GM12891 (cell line): ENCODE data around the gene FKBP4. TPM values are rescaled to one million over a fixed set of nuclear protein-coding genes. Genes with fewer than 3 reads are reported as not detected.

Experiments used
- DNase-seq: peaks from one replicate; pipeline ENCODE4 v3.0.0; 2011; ENCODE audit warnings: low spot score; ENCODE audit not compliant: insufficient read length
- FAIRE-seq: peaks from 2 replicates; lab custom pipeline; 2011; peaks lifted over from hg19 to GRCh38; lab: Jason Lieb, UNC
- PAX5 ChIP-seq: IDR thresholded peaks from 2 replicates; pipeline ENCODE4 v1.6.1; 2011; ENCODE audit warnings: low read length, moderate library complexity, mild to moderate bottlenecking; ENCODE audit not compliant: insufficient read depth, severe bottlenecking
- POLR2A ChIP-seq: IDR thresholded peaks from 2 replicates; pipeline ENCODE4 v1.6.1; 2011; ENCODE audit warnings: low read depth, low read length, control low read depth
- POLR2AphosphoS5 ChIP-seq: IDR thresholded peaks from 2 replicates; pipeline ENCODE4 v1.6.1; 2011; ENCODE audit warnings: low read depth, low read length, control low read depth
- POU2F2 ChIP-seq: IDR thresholded peaks from 2 replicates; pipeline ENCODE4 v1.6.1; 2011; ENCODE audit warnings: low read depth, mild to moderate bottlenecking, control low read depth, low read length, moderate library complexity
- SPI1 ChIP-seq: IDR thresholded peaks from 2 replicates; pipeline ENCODE4 v1.6.1; 2011; ENCODE audit warnings: low read depth, low read length, control low read depth
- TAF1 ChIP-seq: IDR thresholded peaks from 2 replicates; pipeline ENCODE4 v1.6.1; 2011; ENCODE audit warnings: low read depth, low read length, control low read depth
- polyA plus RNA-seq: library from polyadenylated mRNA; unstranded; fragments of >200 nt; gene quantifications from one replicate; pipeline ENCODE4 v1.2.1, GENCODE V29; 2012; ENCODE audit warnings: low read depth, missing spikeins, inconsistent platforms; ENCODE audit not compliant: missing spikeins

The FKBP4 gene, protein sequence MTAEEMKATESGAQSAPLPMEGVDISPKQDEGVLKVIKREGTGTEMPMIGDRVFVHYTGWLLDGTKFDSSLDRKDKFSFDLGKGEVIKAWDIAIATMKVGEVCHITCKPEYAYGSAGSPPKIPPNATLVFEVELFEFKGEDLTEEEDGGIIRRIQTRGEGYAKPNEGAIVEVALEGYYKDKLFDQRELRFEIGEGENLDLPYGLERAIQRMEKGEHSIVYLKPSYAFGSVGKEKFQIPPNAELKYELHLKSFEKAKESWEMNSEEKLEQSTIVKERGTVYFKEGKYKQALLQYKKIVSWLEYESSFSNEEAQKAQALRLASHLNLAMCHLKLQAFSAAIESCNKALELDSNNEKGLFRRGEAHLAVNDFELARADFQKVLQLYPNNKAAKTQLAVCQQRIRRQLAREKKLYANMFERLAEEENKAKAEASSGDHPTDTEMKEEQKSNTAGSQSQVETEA
- polyA plus RNA-seq: 35.8 TPM

DNA sequence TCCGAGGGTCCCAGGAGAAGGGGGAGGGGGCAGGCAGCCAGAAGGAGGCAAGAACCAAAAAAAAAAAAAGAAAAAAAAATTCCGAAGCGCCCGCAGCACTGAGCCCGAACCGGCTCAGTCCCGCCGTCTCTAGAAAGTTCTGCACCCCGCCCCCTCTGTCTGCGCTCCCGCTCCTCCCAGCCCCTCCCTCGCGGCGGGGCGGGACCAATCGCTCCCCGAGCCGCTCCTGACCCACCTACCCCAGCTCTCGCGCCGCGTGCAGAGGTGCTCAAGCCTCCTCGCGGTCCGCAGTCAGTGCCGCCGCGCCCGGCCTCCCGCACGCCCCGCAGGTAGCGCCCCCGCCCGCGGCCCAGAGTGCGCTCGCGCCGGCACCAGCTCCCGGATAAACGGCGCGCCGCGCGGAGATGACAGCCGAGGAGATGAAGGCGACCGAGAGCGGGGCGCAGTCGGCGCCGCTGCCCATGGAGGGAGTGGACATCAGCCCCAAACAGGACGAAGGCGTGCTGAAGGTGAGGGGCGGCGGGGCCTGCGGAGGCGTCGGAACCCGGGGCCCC lies at the start of gene FKBP4:
TSS of gene FKBP4 (plus strand) at position 235 of the 554 bp plus-strand sequence. CDS start at position 405, 170 bp downstream.
- FAIRE-seq: peak; percentile 71
- no peak for TF ChIP-seq POLR2AphosphoS5
- no peak for TF ChIP-seq POLR2A
- TF ChIP-seq POU2F2: no peak
- no peak for TF ChIP-seq SPI1
- DNase-seq: peak; percentile 96

DNA sequence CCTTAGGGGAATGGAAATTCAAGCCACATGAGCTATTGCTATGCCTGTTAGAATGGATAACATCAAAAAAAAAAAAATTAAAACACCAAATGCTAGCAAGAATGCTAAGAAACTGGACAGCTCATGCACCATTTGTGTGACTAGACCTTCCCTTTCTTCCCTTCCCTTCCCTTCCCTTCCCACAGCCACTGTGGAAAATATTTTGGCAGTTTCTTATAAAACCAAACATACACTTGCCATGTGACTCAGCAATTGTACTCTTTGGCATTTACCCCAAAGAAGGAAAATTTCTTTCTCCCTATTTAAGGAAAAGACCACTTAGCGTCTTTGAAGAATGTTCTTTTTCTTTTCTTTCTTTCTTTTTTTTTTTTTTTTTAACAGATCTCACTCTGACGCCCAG lies 49.1 kb upstream of the FKBP4 start:
- no peak for TF ChIP-seq POLR2AphosphoS5
- TF ChIP-seq POLR2A: no peak
- no peak for TF ChIP-seq PAX5
- no peak for TF ChIP-seq SPI1
- no peak for TF ChIP-seq POU2F2
- TF ChIP-seq TAF1: no peak
- FAIRE-seq: no peak
- DNase-seq: no peak

DNA sequence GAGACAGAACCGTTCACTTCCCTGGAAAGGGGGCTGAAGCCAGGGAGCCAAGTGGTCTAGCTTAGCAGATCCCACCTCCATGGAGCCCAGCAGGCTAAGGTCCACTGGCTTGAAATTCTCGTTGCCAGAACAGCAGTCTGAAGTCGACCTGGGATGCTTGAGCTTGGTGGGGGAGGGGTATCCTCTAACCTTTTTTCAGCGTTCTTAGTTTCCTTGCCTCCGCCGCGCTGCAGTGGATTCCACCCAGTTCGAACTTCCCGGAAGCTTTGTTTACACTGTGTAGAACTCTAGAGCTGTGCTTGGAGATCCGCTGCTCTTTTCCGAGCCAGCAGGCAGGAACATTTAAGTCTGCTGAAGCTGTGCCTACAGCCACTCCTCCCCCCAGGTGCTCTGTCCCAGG lies 45.2 kb upstream of the FKBP4 start:
- TF ChIP-seq POU2F2 (no peak), TAF1 (no peak), POLR2A (no peak), POLR2AphosphoS5 (no peak), SPI1 (no peak), PAX5 (no peak)
- FAIRE-seq (no peak), DNase-seq (no peak)

DNA sequence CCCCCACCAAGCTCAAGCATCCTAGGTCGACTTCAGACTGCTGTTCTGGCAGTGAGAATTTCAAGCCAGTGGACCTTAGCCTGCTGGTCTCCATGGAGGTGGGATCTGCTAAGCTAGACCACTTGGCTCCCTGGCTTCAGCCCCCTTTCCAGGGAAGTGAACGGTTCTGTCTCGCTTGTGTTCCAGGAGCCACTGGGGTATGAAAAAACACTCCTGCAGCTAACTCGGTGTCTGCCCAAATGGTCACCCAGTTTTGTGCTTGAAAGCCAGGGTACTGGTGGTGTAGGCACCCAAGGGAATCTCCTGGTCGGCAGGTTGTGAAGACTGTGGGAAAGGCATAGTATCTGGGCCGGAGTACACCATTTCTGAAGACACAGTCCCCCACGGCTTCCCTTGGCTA lies 44.6 kb upstream of the FKBP4 start:
- TF ChIP-seq SPI1 (no peak), POLR2AphosphoS5 (no peak), POLR2A (no peak), TAF1 (no peak), PAX5 (no peak), POU2F2 (no peak)
- DNase-seq: no peak
- no peak for FAIRE-seq

DNA sequence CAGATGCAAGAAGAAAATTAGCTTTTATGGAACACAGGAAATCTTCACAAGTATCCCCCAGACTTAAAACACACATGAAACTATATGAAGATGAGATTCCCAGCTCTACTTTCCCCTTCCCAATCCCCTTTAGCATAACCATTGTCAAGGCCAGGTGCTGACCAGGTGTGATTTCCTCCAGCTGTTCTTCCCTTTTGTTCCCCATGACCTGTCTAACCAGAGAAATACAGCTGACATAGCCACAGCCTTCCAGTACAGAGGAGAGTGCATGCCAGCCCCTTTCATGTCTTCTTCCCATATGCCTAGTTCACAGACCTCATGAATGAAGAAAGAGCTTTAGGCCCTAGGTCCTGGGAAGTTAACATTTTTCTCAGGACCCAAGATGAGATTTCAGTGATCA lies 43.5 kb upstream of the FKBP4 start:
- no peak for DNase-seq
- no peak for FAIRE-seq
- no peak for TF ChIP-seq POU2F2
- TF ChIP-seq POLR2A: no peak
- TF ChIP-seq PAX5: no peak
- TF ChIP-seq SPI1: no peak
- TF ChIP-seq POLR2AphosphoS5: no peak
- no peak for TF ChIP-seq TAF1

DNA sequence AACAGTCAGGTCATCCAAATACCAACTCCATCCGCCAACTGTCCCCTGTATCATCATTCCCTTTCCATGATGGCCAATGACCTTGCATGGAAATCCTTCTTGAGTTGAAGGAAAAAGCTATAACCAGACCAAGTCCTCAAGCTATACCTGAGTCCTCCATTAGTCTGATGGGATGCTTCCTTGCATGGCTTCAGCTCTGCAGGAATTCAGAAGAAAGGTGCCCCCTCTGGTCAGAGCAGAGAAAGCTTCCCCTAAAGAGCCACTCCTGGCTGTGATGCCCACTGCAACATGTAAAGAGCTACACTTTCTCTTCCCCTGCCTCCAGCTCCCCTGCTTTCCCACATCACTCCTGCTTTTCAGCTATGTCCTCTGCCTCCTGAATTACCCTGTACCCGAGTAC lies 43.1 kb upstream of the FKBP4 start:
- DNase-seq: no peak
- FAIRE-seq: no peak
- no peak for TF ChIP-seq SPI1

DNA sequence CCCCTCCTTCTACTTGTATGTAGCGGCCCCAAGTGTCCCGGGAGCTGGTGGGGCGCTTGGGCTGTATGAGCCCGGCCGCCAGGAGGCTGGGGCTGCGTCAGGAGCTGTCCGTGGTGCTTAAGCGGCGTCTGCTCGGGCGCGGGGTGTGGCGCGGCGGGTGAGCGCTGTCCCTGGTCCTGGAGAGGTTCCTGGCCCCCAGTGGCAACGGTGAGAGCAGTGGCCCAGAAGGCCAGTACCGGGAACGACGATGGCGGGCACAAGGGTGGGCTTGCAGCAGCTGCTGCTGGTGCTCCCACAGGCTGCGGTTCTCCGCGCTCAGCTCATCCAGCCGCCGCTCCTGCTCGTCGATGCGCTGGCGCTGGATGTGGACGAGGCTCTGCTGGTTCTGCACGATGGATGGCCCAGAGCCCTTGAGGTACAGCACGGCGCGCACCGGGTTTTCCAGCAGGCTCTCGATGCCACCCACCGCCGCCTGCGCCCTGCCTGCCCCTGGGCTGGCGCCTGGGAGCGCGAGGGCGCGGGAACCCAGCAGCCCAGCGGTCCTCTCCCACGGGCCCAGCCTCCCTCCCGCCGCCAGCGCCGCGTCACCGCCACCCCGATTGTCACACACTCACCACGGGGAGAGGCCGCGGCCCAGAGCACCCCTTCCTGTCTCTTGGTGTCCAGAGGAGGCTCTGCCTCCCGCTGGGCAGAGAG lies 41.9 kb upstream of the FKBP4 start:
- DNase-seq: peak; percentile 58

DNA sequence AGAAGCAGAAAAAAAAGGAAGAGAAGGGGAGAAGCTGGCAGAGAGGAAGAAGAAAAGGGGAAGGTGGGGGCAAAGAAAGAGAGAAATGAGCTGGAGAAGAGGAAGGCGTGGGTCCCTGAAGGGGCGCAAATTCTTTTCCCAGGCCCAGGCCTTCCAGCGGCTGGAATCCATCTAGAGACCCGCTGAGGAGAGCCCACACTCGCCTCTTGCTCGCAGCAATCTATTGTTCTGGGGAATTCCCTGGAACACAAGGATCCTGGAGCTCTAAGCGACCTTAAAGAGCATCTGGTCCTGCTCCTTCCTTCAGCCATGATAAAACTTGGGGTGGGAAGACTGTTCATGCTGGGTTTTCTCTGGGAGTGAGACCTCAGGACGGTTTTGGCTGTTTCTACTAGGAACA lies 41.2 kb upstream of the FKBP4 start:
- TF ChIP-seq SPI1: no peak
- TF ChIP-seq TAF1: no peak
- no peak for TF ChIP-seq POLR2AphosphoS5
- TF ChIP-seq POU2F2: no peak
- TF ChIP-seq PAX5: no peak
- TF ChIP-seq POLR2A: no peak
- FAIRE-seq (no peak), DNase-seq (no peak)

More for the DNA sequence above, 41.9 kb upstream of the FKBP4 start:
- TF ChIP-seq POLR2A: no peak
- TF ChIP-seq POU2F2: no peak
- no peak for TF ChIP-seq SPI1
- no peak for TF ChIP-seq POLR2AphosphoS5
- TF ChIP-seq PAX5: no peak
- TF ChIP-seq TAF1: no peak
- FAIRE-seq: peak; percentile 28

DNA sequence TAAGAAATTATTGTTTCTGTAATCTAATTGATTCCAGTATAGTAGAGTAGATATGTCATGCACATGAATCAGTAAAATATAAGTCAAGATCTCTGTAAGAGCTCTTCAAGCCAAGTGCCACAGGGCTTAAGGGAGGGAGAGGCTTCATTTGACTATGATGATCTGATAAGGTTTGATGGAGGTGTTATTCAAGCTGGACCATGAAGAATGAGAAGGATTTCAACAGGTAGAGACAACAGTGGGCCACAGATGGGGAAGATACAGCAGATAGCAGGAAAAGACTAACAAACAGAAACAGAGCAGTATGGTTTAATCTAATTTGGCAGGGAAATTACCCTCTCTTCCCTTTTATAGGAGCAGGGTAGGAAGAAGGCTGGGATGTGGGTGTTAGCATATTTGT lies 40.6 kb upstream of the FKBP4 start:
- TF ChIP-seq POLR2AphosphoS5: no peak
- no peak for TF ChIP-seq PAX5
- TF ChIP-seq POLR2A: no peak
- TF ChIP-seq POU2F2: no peak
- no peak for TF ChIP-seq TAF1
- no peak for TF ChIP-seq SPI1
- no peak for FAIRE-seq
- DNase-seq: no peak
